Loucy (cell line): ENCODE data around the gene SIDT2.

ENCODE experiments used
- H2AFZ ChIP-seq: fragments of 200-600 bp; sonication (generic); 2 replicates; pipeline ENCODE4 v1.6.0; 2016; ENCODE audit warnings: antibody characterized with exemption, mild to moderate bottlenecking, low read length, moderate library complexity
- H3F3A ChIP-seq: fragments of 200-600 bp; 2 replicates; pipeline ENCODE4 v1.6.0; 2016; ENCODE audit warnings: antibody characterized with exemption, low read depth, mild to moderate bottlenecking
- H3K27me3 ChIP-seq: fragments of 200-600 bp; sonication (generic); 2 replicates; pipeline ENCODE4 v1.6.1; 2014; ENCODE audit warnings: low read length, mild to moderate bottlenecking; ENCODE audit not compliant: insufficient read depth, poor library complexity, severe bottlenecking
- H3K36me3 ChIP-seq: fragments of 200-600 bp; sonication (generic); 2 replicates; pipeline ENCODE4 v1.6.1; 2016; ENCODE audit warnings: low read length; ENCODE audit not compliant: insufficient read depth
- H3K4me1 ChIP-seq: fragments of 200-600 bp; sonication (generic); 2 replicates; pipeline ENCODE4 v1.5.1; 2014; ENCODE audit warnings: low read length, mild to moderate bottlenecking; ENCODE audit not compliant: insufficient read depth, poor library complexity, severe bottlenecking
- H3K4me2 ChIP-seq: fragments of 200-600 bp; sonication (generic); 2 replicates; pipeline ENCODE4 v1.6.0; 2014; ENCODE audit warnings: antibody characterized with exemption, low read length, low read depth, mild to moderate bottlenecking; ENCODE audit not compliant: poor library complexity, severe bottlenecking
- H3K4me3 ChIP-seq: fragments of 200-600 bp; sonication (generic); 2 replicates; pipeline ENCODE4 v1.5.1; 2014; ENCODE audit warnings: low read length, mild to moderate bottlenecking, mixed read lengths; ENCODE audit not compliant: poor library complexity, severe bottlenecking
- H3K79me2 ChIP-seq: fragments of 200-600 bp; sonication (generic); 2 replicates; pipeline ENCODE4 v1.6.1; 2014; ENCODE audit warnings: low read length; ENCODE audit not compliant: insufficient read depth
- H3K9ac ChIP-seq: fragments of 200-600 bp; sonication (generic); 2 replicates; pipeline ENCODE4 v1.6.0; 2014; ENCODE audit warnings: mild to moderate bottlenecking, low read depth, low read length, moderate library complexity; ENCODE audit not compliant: poor library complexity, severe bottlenecking
- H3K9me2 ChIP-seq: fragments of 200-600 bp; sonication (generic); replicated peaks from 2 replicates; pipeline ENCODE4 v1.6.1; 2016; ENCODE audit warnings: low read depth, low read length, mixed read lengths
- H3K9me3 ChIP-seq: fragments of 200-600 bp; sonication (generic); 2 replicates; pipeline ENCODE4 v1.6.1; 2014; ENCODE audit warnings: mild to moderate bottlenecking, antibody characterized with exemption, low read length, low read depth; ENCODE audit not compliant: insufficient read depth
- H4K20me1 ChIP-seq: fragments of 200-600 bp; sonication (generic); 2 replicates; pipeline ENCODE4 v1.6.0; 2014; ENCODE audit warnings: antibody characterized with exemption, low read length, mild to moderate bottlenecking; ENCODE audit not compliant: insufficient read depth, poor library complexity, severe bottlenecking
- EZH2phosphoT487 ChIP-seq: fragments of 200-600 bp; IDR thresholded peaks from 2 replicates; pipeline ENCODE4 v1.6.1; 2018; ENCODE audit warnings: antibody characterized with exemption, mild to moderate bottlenecking, moderate library complexity, borderline replicate concordance
- TF ChIP-seq, protein P1 (sequence below): fragments of 200-600 bp; sonication (generic); conservative IDR thresholded peaks from 2 replicates; pipeline ENCODE4 v1.5.1; 2014; ENCODE audit warnings: mild to moderate bottlenecking, antibody characterized with exemption, low read length

SIDT2 gene

DNA sequence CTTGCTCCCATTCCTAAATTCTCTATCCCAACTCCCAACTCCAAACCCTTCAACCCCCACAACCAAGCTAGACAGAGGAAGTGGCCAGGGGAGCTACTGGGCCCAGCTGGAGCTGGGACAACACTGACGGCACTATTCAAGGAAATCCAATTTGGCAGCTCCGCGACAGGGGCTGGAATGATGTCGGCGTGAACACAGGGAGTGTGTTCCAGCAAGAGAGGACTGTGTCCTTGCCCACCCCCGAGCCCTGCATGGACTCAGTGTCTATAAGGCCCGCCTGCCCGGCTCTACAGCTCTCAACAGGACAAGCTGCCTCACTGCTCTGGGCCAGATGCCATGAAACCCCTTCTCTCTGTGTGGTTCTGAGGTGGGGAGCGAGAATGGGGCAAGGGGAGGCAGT, 42.0 kb downstream of the SIDT2 start:
- TF ChIP-seq EZH2phosphoT487 = no peak
- TF ChIP-seq, protein P1, sequence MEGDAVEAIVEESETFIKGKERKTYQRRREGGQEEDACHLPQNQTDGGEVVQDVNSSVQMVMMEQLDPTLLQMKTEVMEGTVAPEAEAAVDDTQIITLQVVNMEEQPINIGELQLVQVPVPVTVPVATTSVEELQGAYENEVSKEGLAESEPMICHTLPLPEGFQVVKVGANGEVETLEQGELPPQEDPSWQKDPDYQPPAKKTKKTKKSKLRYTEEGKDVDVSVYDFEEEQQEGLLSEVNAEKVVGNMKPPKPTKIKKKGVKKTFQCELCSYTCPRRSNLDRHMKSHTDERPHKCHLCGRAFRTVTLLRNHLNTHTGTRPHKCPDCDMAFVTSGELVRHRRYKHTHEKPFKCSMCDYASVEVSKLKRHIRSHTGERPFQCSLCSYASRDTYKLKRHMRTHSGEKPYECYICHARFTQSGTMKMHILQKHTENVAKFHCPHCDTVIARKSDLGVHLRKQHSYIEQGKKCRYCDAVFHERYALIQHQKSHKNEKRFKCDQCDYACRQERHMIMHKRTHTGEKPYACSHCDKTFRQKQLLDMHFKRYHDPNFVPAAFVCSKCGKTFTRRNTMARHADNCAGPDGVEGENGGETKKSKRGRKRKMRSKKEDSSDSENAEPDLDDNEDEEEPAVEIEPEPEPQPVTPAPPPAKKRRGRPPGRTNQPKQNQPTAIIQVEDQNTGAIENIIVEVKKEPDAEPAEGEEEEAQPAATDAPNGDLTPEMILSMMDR = no peak
- Histone ChIP-seq H3K79me2 (no peaks in the 10 kb centered on the region), H3K9me2 (no peaks in the 10 kb centered on the region), H3K4me3 (no peak overlapping the region), H3K4me2 (no peak overlapping the region), H3K27me3 (no peaks in the 10 kb centered on the region), H2AFZ (no peak overlapping the region), H3F3A (no peaks in the 10 kb centered on the region), H4K20me1 (no peaks in the 10 kb centered on the region), H3K36me3 (peaks cover 40% of the 10 kb centered on the region; the same call in 1 of the 2 replicates), H3K9me3 (no peaks in the 10 kb centered on the region), H3K4me1 (no peaks in the 10 kb centered on the region), H3K9ac (no peak overlapping the region)

DNA sequence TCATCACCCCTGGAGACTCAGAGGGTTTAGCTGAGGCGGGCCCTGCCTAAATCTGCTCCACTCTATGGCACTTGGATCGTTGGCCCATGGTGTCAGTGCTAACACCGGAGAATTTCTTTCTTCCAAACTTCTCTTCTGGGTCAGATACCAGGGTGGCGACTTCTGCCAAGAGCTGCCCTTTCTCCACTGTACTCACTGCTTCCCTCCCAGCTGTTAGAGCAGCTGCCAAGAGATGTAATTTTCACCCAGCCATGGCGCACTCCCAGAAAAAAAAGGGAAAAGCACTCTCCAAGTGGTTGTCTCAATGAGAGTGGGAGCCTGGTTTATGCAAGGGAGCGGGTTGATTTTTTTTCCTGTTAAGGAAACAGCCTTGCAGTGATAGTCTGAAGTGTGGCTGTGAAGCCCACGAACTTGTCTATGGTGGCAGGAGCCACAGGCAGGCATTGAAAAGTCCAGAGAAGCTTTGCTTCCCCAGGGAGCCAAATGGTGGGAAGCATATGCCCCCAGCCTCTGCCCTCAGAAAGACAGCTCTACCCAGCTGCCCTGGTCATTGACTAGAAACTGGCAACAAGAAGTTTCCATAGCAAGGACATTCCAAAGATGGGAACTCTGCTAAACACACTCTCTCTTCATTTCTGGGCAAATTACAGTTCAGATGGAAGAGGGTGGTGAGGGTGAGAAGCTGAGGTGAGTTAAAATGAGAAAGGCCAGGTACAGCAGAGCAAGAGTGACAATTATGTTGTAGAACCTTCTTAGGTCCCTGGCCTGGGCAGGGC, 42.6 kb downstream of the SIDT2 start:
- Histone ChIP-seq H2AFZ (no peak overlapping the region), H3K4me3 (no peak overlapping the region), H3K36me3 (peaks cover 44% of the 10 kb centered on the region; the same call in 1 of the 2 replicates), H3K9me3 (no peaks in the 10 kb centered on the region), H4K20me1 (no peaks in the 10 kb centered on the region), H3K4me1 (no peaks in the 10 kb centered on the region), H3K9ac (no peak overlapping the region), H3K27me3 (no peaks in the 10 kb centered on the region), H3K79me2 (no peaks in the 10 kb centered on the region), H3F3A (no peaks in the 10 kb centered on the region), H3K9me2 (no peaks in the 10 kb centered on the region), H3K4me2 (no peak overlapping the region)
- TF ChIP-seq, protein P1 = no peak
- no peak for TF ChIP-seq EZH2phosphoT487

DNA sequence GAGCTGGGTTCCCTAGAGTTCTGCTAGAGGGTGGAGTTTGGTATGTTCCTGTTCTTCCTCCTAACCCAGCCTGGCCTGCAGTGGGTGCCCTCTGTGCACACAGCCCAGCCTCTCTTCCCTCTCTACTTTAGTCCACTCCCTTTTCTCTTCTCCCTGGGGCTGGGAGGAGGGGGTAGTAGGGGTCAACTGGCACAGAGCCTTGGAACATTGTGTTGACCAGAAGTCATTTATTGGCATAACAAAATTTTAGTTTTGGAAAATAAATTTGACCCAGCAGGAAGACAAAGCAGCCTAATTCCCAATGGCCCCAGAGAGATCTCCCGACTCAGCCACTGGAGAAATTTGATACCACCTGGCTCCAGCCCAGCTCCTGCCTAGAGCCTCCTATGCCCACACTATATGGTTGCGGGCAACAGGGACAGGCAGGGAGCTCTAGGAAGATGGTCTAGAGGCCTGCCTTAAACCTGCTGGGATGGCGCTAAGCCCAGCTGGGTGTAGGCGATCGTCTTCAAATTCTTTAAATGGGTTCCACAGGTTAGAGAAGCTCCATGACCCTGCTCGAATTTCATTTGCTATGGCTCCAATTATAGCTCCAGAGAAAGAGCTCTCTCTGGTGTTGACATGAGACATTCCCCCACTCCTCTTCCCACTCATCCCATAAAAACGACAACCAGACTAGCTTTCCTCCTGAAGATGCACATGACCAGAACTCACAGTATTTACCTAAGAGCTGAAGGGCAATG, 43.4 kb downstream of the SIDT2 start:
- Histone ChIP-seq H4K20me1 (no peaks in the 10 kb centered on the region), H3K9ac (no peak overlapping the region), H3K36me3 (peaks cover 42% of the 10 kb centered on the region; the same call in 1 of the 2 replicates), H2AFZ (no peak overlapping the region), H3K9me3 (no peaks in the 10 kb centered on the region), H3K9me2 (no peaks in the 10 kb centered on the region), H3K4me2 (no peak overlapping the region), H3K27me3 (no peaks in the 10 kb centered on the region), H3K4me3 (no peak overlapping the region), H3K79me2 (no peaks in the 10 kb centered on the region), H3K4me1 (no peaks in the 10 kb centered on the region), H3F3A (no peaks in the 10 kb centered on the region)
- TF ChIP-seq, protein P1 = no peak
- TF ChIP-seq EZH2phosphoT487 = no peak
